Kidney glomerular epithelial cell (primary cell): ENCODE measurements around the gene ARRDC1.

ENCODE experiments used
- DNase-seq: peaks from one replicate; lab custom pipeline; 2025; lab: John Stamatoyannopoulos, UW

Gene ARRDC1

GRCh38 chr9:137640862-137641261, 35.4 kb downstream of the ARRDC1 start:
- no peak for DNase-seq

DNA sequence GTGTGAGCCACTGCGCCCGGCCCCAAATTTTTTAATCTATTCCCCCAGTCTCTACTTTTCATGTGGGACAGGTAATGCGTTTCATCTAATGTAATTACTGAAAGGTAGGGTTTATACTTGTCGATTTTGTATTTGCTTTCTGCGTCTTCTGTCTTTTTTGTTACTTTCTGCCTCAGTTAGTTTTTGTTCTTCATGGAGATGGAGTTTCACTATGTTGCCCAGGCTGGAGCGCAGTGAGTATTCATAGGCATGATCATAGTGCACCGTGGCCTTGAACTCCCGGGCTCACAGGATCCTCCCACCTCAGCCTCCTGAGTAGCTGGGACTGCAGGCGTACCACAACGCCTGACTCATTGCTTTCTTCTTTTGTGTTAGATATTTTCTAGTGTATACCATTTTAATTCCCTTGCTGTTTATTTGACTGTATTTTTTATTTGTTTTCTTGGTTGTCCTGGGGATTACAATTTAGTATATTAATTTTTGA, 36.7 kb downstream of the ARRDC1 start:
- no peak for DNase-seq

GRCh38 chr9:137642892-137643291, 37.4 kb downstream of the ARRDC1 start:
- no peak for DNase-seq

DNA sequence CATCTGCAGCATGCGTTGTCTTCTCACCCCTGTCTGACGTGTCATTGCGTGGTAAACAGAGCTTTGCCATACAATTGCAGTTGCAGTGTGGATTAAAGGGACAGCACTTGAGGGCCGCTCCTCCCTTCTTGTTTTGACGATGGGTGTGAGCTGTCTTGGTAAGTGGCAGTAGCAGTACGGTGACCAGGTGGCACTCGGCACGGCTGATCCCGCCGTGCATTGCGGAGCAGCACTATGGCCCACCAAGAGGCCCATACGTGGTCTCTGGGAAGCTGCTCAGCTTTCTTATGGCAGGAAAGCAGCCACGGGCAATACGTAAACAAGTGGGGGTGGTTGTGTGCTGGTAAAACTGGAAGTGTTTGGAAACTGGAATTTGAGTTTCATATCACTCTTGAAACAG, 38.4 kb downstream of the ARRDC1 start:
- DNase-seq: no peak

GRCh38 chr9:137645211-137645610, 39.7 kb downstream of the ARRDC1 start:
- no peak for DNase-seq

DNA sequence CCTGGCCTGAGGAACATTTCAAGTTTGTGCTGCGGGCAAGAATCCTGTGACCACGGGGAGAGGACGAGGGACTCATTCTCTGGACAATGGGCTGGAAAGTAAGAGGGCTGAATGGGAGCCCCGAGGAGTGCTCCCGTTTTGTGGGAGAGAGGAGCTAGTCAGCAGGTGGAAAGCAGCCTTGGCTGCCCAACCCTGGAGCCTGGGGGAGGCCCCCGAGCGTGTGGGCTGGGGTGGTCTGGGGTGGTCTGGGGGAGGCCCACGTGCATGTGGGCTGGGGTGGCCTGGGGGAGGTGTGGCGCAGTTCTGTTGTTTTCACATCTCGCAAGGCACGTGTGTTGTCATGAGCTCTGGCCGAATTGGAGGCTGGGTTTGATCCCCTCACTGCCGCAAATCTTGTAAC, 40.9 kb downstream of the ARRDC1 start:
- no peak for DNase-seq

GRCh38 chr9:137647096-137647714, 41.7 kb downstream of the ARRDC1 start:
- no peak for DNase-seq

GRCh38 chr9:137648396-137648795, 42.9 kb downstream of the ARRDC1 start:
- DNase-seq: no peak

- no peak for DNase-seq
Measured at GRCh38 chr9:137649553-137649952, 44.1 kb downstream of the ARRDC1 start.

DNA sequence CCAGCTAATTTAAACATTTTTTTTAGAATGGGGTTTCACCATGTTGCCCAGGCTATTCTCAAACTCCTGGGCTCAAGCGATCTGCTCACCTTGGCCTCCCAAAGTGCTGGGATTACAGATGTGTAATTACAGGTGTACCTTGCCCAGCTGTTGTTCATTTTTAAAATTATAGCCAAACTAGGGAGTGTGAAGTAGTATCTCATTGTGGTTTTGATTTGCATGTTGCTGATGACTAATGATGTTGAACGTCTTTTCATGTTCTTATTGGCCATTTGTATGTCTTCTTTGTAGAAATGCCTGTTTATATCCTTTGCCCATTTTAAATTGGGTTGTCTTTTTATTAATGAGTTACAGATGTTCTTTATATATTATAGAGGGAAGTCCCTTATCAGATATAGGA, 44.8 kb downstream of the ARRDC1 start:
- no peak for DNase-seq

DNA sequence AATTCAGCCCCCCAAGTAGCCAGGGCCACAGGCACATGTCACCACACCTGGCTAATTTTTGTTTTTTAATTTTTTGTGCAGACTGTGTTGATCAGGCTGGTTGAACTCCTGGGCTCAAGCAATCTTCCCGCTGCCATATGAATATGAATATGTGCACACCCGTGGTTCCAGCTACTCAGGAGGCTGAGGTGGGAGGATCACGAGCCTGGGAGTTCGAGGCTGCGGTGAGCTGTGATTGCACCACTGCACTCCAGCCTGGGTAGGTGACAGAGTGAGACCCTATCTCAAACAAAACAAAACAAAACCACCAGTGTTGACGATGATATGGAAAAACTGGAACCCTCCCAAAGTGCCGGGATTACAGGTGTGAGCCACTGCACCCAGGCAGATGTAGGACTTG, 45.3 kb downstream of the ARRDC1 start:
- DNase-seq: no peak

- DNase-seq: no peak
Measured at GRCh38 chr9:137656416-137656815, 50.9 kb downstream of the ARRDC1 start.

DNA sequence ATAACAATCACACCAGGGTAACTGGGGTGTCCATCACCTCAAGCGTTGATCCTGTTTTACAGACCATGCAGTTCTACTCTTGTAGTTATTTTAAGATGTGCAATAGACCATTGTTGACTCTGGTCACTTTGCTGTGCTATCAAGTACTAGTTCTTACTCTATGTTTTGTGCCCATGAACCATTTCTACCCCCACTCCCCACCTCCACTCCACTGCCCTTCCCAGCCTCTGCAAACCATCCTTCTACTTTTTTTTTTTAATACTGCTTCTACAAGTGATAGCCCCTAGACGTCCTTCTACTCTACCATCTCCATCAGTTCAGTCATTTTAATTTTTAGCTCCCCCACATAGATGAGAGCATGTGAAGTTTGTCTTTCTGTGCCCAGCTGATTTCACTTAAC, 52.1 kb downstream of the ARRDC1 start:
- no peak for DNase-seq

DNA sequence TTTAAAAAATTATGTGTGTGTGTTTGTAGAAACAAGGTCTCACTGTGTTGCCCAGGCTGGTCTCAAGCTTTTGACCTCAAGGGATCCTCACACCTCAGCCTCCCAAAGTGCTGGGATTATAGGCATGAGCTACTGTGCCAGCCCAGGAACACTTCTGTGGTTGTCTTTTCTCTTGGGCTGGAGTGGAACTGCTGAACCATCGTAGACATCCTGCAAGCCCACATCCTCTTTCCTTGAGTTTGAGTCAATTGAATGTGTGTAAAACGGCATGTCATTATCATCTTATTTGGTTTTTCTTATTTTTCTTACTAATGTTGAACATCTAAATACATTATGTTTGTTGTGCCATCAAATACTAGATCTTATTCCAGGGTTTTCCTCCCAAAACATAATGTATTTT, 53.3 kb downstream of the ARRDC1 start:
- no peak for DNase-seq

GRCh38 chr9:137660144-137660543, 54.7 kb downstream of the ARRDC1 start:
- no peak for DNase-seq

DNA sequence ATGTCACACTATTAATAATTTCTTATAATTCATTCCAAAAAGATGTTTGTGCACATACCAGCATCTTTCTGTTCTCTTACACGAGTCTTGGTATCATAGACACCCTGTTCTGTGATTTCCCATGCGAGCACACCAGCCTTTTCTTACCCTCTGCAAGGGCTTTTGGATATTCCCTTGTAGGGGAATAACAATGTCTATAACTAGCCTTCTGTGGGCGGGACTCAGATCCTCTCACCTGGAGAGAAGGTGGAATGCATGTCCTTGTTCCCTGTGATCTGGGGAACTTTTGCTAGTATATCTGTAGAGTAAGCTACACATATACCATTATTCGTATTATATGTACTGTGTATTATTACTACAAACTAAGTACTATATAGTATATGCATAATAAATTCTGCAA, 58.1 kb downstream of the ARRDC1 start:
- DNase-seq: no peak

GRCh38 chr9:137664676-137665075, 59.2 kb downstream of the ARRDC1 start:
- DNase-seq: no peak
